ENCODE measurements around the gene AGBL1. TPM values are rescaled to one million over a fixed set of nuclear protein-coding genes. Genes with fewer than 3 reads are reported as not detected.

AGBL1 gene
- polyA plus RNA-seq, 1 donor (not counting 4 experiments of a cell fraction or from before 2014, with no cell fraction given) = not detected

GRCh38 chr15:86676002-86676401, 596.3 kb downstream of the AGBL1 start:
- Histone ChIP-seq H3K27ac (ENCODE audit: control insufficient read depth, insufficient read depth, low read length) (no peak overlapping the region), H4K20me1 (ENCODE audit: control insufficient read depth, extremely low read depth, insufficient read depth, low read length) (no peaks in the 10 kb centered on the region), H3K27me3 (ENCODE audit: control insufficient read depth, extremely low read depth, insufficient read depth, low read length) (no peaks in the 10 kb centered on the region), H3K4me2 (ENCODE audit: control insufficient read depth, extremely low read depth, insufficient read depth, low read depth, low read length) (no peak overlapping the region), H3K9ac (ENCODE audit: control insufficient read depth, extremely low read depth, insufficient read depth, low read length) (no peak overlapping the region), H3K9me3 (ENCODE audit: control insufficient read depth, low read depth, low read length) (no peaks in the 10 kb centered on the region), H3K4me3 (ENCODE audit: control insufficient read depth in 2 of 3, extremely low read depth in 1 of 3, insufficient read depth in 2 of 3, low read depth in 1 of 3, low read length in 3 of 3) (no peak overlapping the region), H3K9me1 (ENCODE audit: control insufficient read depth, extremely low read depth, insufficient read depth, low read length) (no peaks in the 10 kb centered on the region), H2AFZ (ENCODE audit: control insufficient read depth, low read length) (no peak overlapping the region), H3K4me1 (ENCODE audit: control insufficient read depth, extremely low read depth, insufficient read depth, low read length) (no peaks in the 10 kb centered on the region), H3K36me3 (ENCODE audit: control insufficient read depth in 2 of 2, extremely low read depth in 1 of 2, insufficient read depth in 2 of 2, low read length in 2 of 2) (no peaks in the 10 kb centered on the region), H3K79me2 (ENCODE audit: control insufficient read depth, insufficient read depth, low read length) (no peaks in the 10 kb centered on the region)
- no peak for FAIRE-seq
- dilution Hi-C loops (cut with MboI; ENCODE audit: extremely low pct_ligation_motif_present, low sequenced_read_pairs) = no loop called here
- TF ChIP-seq EZH2 (IDR thresholded peaks at IDR 0.05; ENCODE audit: low read length) (no peak), CTCF (optimal IDR thresholded peaks at IDR 0.05 in 1 of 3, IDR thresholded peaks at IDR 0.05 in 1 of 3, conservative IDR thresholded peaks at IDR 0.05 in 1 of 3; ENCODE audit: extremely low read depth in 1 of 3, insufficient read depth in 2 of 3, low read length in 3 of 3) (no peak)
- DNase-seq (ENCODE audit: low read depth, low spot score) = no peak

GRCh38 chr15:86677278-86677677, 597.6 kb downstream of the AGBL1 start:
- no peaks in the 10 kb centered on the region for H3K4me1 ChIP-seq (ENCODE audit: control insufficient read depth, extremely low read depth, insufficient read depth, low read length)
- H3K79me2 ChIP-seq (ENCODE audit: control insufficient read depth, insufficient read depth, low read length) = no peaks in the 10 kb centered on the region
- H4K20me1 ChIP-seq (ENCODE audit: control insufficient read depth, extremely low read depth, insufficient read depth, low read length) = no peaks in the 10 kb centered on the region
- no peaks in the 10 kb centered on the region for H3K9me1 ChIP-seq (ENCODE audit: control insufficient read depth, extremely low read depth, insufficient read depth, low read length)
- no peak overlapping the region for H3K9ac ChIP-seq (ENCODE audit: control insufficient read depth, extremely low read depth, insufficient read depth, low read length)
- H3K27me3 ChIP-seq (ENCODE audit: control insufficient read depth, extremely low read depth, insufficient read depth, low read length) = no peaks in the 10 kb centered on the region
- DNase-seq (ENCODE audit: low read depth, low spot score) = no peak
- FAIRE-seq = no peak
- H3K27ac ChIP-seq (ENCODE audit: control insufficient read depth, insufficient read depth, low read length) = no peak overlapping the region
- TF ChIP-seq CTCF (optimal IDR thresholded peaks at IDR 0.05 in 1 of 3, IDR thresholded peaks at IDR 0.05 in 1 of 3, conservative IDR thresholded peaks at IDR 0.05 in 1 of 3; ENCODE audit: extremely low read depth in 1 of 3, insufficient read depth in 2 of 3, low read length in 3 of 3) = no peak
- TF ChIP-seq EZH2 (IDR thresholded peaks at IDR 0.05; ENCODE audit: low read length) = no peak
- dilution Hi-C loops (cut with MboI; ENCODE audit: extremely low pct_ligation_motif_present, low sequenced_read_pairs) = no loop called here
- no peak overlapping the region for H3K4me3 ChIP-seq (ENCODE audit: control insufficient read depth in 2 of 3, extremely low read depth in 1 of 3, insufficient read depth in 2 of 3, low read depth in 1 of 3, low read length in 3 of 3)
- H3K36me3 ChIP-seq (ENCODE audit: control insufficient read depth in 2 of 2, extremely low read depth in 1 of 2, insufficient read depth in 2 of 2, low read length in 2 of 2) = no peaks in the 10 kb centered on the region
- no peak overlapping the region for H2AFZ ChIP-seq (ENCODE audit: control insufficient read depth, low read length)
- no peak overlapping the region for H3K4me2 ChIP-seq (ENCODE audit: control insufficient read depth, extremely low read depth, insufficient read depth, low read depth, low read length)
- H3K9me3 ChIP-seq (ENCODE audit: control insufficient read depth, low read depth, low read length) = no peaks in the 10 kb centered on the region
